Astrocyte (in vitro differentiated cells and primary cell): ENCODE results near the gene SRPK3.

Source experiments
- EZH2 ChIP-seq: IDR thresholded peaks from 2 replicates; pipeline ENCODE4 v1.6.1; 2012; ENCODE audit warnings: mild to moderate bottlenecking, low read length, inconsistent platforms; ENCODE audit not compliant: insufficient read depth
- TF ChIP-seq, protein P1 (sequence below): IDR thresholded peaks from 2 replicates; pipeline ENCODE4 v1.5.1; 2011; ENCODE audit warnings: low read depth, mild to moderate bottlenecking, inconsistent platforms, low read length, moderate library complexity; ENCODE audit not compliant: insufficient read depth

DNA sequence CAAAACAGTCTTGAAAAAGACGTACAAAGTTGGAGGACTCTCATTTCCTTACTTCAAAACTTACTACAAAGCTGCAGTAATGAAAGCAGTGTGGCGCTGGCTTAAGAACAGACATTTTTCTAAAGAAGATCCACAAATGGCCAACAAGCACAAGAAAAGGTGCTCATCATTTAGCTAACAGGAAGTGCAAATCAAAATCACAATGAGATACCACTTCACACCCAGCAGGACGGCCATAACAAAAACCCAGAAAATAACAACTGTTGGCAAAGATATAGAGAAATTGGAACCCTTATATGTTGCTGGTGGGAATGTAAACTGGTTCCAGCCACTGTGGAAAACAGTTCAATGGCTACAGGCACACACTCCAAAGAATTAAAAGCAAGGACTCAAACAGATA, 46.2 kb downstream of the SRPK3 start:
- TF ChIP-seq, protein P1, sequence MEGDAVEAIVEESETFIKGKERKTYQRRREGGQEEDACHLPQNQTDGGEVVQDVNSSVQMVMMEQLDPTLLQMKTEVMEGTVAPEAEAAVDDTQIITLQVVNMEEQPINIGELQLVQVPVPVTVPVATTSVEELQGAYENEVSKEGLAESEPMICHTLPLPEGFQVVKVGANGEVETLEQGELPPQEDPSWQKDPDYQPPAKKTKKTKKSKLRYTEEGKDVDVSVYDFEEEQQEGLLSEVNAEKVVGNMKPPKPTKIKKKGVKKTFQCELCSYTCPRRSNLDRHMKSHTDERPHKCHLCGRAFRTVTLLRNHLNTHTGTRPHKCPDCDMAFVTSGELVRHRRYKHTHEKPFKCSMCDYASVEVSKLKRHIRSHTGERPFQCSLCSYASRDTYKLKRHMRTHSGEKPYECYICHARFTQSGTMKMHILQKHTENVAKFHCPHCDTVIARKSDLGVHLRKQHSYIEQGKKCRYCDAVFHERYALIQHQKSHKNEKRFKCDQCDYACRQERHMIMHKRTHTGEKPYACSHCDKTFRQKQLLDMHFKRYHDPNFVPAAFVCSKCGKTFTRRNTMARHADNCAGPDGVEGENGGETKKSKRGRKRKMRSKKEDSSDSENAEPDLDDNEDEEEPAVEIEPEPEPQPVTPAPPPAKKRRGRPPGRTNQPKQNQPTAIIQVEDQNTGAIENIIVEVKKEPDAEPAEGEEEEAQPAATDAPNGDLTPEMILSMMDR: no peak
- TF ChIP-seq EZH2: no peak
